Measurements from ENCODE around the gene TRIM38.
"Not testable (repeated sequence)": the region's sequence is repeated elsewhere in the genome, so short reads cannot be mapped to it uniquely, and the experiment has no call there.

TRIM38 gene

DNA sequence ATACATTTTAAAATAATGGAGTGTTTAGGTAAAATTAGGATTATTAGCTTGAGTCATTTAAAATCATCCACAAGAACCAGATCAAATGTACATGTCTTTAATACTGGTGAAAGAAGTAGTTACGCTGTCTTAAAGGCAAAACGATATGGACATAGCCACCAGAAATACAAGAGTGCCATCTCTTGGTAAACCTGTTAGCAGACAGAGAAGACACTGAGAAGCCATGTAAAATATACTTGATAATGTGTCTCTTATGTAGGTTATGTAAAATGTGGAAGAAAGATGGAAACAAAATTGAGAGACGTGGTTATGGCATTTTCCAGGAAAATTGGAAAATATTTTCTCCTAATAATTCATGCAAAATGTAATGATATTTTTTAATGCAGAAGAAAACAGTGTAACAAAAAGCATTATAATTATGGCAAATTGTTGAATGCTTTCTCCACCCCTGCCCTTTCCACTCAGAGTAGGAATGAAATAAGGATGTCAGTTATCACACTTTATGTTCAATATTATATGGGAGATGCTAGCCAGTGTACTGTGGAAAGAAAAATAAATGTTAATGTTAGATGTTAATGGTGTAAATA, 19.9 kb upstream of the TRIM38 start:
- H3K4me3 ChIP-seq (ENCODE audit: low read depth, low read length): no peak overlapping the region
- TF ChIP-seq, protein P1, sequence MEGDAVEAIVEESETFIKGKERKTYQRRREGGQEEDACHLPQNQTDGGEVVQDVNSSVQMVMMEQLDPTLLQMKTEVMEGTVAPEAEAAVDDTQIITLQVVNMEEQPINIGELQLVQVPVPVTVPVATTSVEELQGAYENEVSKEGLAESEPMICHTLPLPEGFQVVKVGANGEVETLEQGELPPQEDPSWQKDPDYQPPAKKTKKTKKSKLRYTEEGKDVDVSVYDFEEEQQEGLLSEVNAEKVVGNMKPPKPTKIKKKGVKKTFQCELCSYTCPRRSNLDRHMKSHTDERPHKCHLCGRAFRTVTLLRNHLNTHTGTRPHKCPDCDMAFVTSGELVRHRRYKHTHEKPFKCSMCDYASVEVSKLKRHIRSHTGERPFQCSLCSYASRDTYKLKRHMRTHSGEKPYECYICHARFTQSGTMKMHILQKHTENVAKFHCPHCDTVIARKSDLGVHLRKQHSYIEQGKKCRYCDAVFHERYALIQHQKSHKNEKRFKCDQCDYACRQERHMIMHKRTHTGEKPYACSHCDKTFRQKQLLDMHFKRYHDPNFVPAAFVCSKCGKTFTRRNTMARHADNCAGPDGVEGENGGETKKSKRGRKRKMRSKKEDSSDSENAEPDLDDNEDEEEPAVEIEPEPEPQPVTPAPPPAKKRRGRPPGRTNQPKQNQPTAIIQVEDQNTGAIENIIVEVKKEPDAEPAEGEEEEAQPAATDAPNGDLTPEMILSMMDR (IDR thresholded peaks at IDR 0.05; ENCODE audit: low read depth, low read length, missing control alignments): peak; percentile 28
- DNase-seq (ENCODE audit: low read depth): no peak
- in situ Hi-C loops (cut with HindIII; ENCODE audit: low sequenced_read_pairs): no loop called here

DNA sequence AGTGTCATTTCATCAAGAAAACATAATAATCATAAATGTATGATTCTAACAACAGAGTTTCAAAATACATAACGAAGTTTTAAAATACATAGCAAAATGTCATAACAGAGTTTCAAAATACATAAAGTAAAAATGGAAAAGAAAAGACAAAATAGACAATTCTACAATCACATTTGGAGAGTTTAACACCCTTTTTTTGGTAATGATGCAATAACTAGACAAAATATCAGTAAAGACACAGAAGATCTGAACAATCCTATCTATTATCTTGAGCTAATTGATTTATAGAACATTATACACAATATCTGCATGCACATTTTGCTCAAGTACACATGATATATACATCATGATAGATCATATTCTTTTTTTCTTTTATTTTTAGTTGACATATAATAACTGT, 18.7 kb upstream of the TRIM38 start:
- in situ Hi-C loops (cut with HindIII; ENCODE audit: low sequenced_read_pairs): no loop called here
- no peak overlapping the region for H3K4me3 ChIP-seq (ENCODE audit: low read depth, low read length)
- no peak for DNase-seq (ENCODE audit: low read depth)
- TF ChIP-seq, protein P1 (IDR thresholded peaks at IDR 0.05; ENCODE audit: low read depth, low read length, missing control alignments): no peak

DNA sequence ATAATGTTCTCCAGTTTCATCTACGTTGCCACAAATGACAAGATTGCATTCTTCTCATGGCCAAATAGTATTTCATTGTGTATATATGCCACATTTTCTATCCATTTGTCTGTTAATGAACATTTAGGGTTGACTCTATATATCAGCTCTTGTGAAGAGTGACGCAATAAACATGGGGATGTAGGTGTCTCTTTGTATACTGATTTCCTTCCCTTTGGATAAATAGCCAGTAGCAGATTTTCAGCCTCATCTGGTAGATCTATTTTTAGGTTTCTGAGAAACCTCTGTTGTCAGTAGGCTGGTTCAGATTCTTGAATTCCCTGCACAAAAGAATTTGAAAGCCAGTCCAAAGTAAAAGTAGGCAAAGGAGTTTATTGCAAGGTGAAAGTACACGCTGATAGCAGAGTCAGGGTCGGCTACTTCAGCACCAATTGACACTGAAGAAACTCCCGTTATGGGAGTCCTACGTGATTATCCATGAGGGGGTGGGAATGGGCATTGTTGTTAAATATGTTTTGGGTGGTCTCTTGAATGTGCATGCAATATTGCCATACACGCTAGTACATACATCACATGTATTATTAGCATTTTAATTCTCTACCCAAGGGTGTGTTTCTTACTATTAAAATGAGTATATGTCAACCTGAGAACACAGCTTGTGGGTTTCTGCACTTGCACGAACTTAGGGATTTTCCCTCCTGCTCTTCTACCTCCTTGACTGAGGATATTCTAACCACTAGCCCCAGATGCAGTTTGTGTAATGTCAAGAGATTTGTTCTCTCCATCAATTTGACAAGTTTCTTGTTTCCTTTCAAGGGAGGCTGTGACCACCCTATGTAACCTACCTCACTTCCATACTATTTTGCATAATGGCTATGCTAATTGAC, 17.7 kb upstream of the TRIM38 start:
- in situ Hi-C loops (cut with HindIII; ENCODE audit: low sequenced_read_pairs): no loop called here
- H3K4me3 ChIP-seq (ENCODE audit: low read depth, low read length): no peak overlapping the region
- TF ChIP-seq, protein P1 (IDR thresholded peaks at IDR 0.05; ENCODE audit: low read depth, low read length, missing control alignments): no peak
- no peak for DNase-seq (ENCODE audit: low read depth)

DNA sequence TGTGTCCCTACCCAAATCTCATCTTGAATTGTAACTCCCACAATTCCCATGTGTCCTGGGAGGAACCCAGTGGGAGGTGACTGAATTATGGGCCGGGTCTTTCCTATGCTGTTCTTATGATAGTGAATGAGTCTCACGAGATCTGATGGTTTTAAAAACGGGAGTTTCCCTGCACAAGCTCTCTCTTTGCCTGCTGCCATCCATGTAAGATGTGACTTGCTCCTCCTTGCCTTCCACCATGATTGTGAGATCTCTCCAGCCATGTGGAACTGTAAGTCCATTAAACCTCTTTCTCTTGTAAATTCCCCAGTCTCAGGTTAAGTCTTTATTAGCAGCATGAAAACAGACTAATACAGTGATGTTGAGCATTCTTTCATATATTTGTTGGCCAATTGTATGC, 16.9 kb upstream of the TRIM38 start:
- in situ Hi-C loops (cut with HindIII; ENCODE audit: low sequenced_read_pairs); H3K4me3 ChIP-seq (ENCODE audit: low read depth, low read length); DNase-seq (ENCODE audit: low read depth): not testable (repeated sequence)

DNA sequence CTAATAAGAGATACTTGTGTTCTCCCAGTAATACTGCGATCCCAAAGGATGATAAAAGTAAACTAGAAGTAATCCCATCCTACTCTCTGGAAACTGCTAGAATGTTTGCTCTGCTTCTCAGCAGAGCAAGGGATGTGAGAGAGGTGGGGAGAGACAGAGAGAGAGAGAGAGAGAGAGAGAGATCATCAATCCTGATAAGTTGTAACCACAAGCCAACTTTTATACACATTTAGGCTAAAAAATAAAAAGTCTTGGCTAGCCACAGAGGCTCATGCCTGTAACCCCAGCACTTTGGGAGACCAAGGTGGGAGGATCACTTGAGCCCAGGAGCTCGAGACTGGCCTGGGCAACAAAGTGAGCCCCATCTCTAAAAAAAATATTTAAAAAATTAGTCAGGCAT, 16.0 kb upstream of the TRIM38 start:
- TF ChIP-seq, protein P1 (IDR thresholded peaks at IDR 0.05; ENCODE audit: low read depth, low read length, missing control alignments): no peak
- H3K4me3 ChIP-seq (ENCODE audit: low read depth, low read length): no peak overlapping the region
- in situ Hi-C loops (cut with HindIII; ENCODE audit: low sequenced_read_pairs): no loop called here
- no peak for DNase-seq (ENCODE audit: low read depth)

DNA sequence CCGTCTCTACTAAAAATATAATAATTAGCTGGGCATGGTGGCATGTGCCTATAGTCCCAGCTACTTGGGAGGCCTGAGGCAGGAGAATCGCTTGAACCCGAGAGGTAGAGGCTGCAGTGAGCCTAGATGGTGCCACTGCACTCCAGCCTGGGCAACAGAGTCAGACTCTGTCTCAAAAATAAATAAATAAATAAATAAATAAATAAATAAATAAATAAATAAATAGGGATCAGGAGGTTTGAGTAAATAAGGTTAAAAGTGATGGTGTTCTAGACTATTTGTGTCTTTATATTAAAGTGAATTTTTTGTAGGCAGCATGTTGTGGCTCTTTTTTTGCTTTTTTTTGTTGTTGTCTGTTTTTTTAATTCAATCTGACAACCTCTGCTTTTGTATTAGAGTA, 15.1 kb upstream of the TRIM38 start:
- in situ Hi-C loops (cut with HindIII; ENCODE audit: low sequenced_read_pairs); H3K4me3 ChIP-seq (ENCODE audit: low read depth, low read length); DNase-seq (ENCODE audit: low read depth): not testable (repeated sequence)

DNA sequence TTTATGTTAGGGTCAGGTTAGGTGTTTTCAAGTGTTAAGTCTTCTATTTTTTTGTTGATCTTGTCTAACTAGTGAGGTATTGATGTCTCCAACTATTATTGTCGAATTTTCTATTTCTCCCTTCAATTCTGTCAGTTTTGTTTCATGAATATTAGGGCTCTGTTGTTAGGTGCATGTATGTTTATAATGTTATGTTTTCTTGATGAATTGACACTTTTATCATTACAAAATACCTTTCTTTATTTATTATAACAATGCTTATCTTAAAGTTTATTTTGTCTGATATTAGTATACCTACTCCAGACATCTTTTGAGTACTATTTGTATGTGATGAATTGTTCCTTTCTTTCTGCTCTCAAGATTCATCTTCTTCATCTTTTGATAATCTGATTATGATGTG, 12.9 kb upstream of the TRIM38 start:
- DNase-seq (ENCODE audit: low read depth): no peak
- in situ Hi-C loops (cut with HindIII; ENCODE audit: low sequenced_read_pairs): no loop called here
- H3K4me3 ChIP-seq (ENCODE audit: low read depth, low read length): no peak overlapping the region
- TF ChIP-seq, protein P1 (IDR thresholded peaks at IDR 0.05; ENCODE audit: low read depth, low read length, missing control alignments): no peak
